PC-9 (cell line): ENCODE results near the gene CHMP1B.

Source experiments
- EZH2 ChIP-seq: fragments of 200-600 bp; sonication (generic); IDR thresholded peaks from 2 replicates; pipeline ENCODE4 v1.8.0; 2017; ENCODE audit warnings: antibody characterized with exemption, low read depth
- TF ChIP-seq, protein P1 (sequence below): fragments of 200-600 bp; sonication (generic); conservative IDR thresholded peaks from 2 replicates; pipeline ENCODE4 v1.6.1; 2017; ENCODE audit warnings: mixed run types, antibody characterized with exemption, mild to moderate bottlenecking, moderate library complexity

GRCh38 chr18:11851806-11852337 lies 659 bp downstream of the CHMP1B start:
- no peak for TF ChIP-seq EZH2
- TF ChIP-seq, protein P1, sequence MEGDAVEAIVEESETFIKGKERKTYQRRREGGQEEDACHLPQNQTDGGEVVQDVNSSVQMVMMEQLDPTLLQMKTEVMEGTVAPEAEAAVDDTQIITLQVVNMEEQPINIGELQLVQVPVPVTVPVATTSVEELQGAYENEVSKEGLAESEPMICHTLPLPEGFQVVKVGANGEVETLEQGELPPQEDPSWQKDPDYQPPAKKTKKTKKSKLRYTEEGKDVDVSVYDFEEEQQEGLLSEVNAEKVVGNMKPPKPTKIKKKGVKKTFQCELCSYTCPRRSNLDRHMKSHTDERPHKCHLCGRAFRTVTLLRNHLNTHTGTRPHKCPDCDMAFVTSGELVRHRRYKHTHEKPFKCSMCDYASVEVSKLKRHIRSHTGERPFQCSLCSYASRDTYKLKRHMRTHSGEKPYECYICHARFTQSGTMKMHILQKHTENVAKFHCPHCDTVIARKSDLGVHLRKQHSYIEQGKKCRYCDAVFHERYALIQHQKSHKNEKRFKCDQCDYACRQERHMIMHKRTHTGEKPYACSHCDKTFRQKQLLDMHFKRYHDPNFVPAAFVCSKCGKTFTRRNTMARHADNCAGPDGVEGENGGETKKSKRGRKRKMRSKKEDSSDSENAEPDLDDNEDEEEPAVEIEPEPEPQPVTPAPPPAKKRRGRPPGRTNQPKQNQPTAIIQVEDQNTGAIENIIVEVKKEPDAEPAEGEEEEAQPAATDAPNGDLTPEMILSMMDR: no peak
